AG09319 (cell line): ENCODE results near the gene SERPINB6.

ENCODE experiments used
- DNase-seq: peaks from one replicate; pipeline ENCODE4 v3.0.0-alpha.2; 2010; ENCODE audit warnings: low read depth; ENCODE audit errors: extremely low read depth
- TF ChIP-seq, protein P1 (sequence below): IDR thresholded peaks from 2 replicates; pipeline ENCODE4 v1.5.1; 2011; ENCODE audit warnings: low read depth, mild to moderate bottlenecking, inconsistent platforms, low read length, moderate library complexity

SERPINB6 gene

DNA sequence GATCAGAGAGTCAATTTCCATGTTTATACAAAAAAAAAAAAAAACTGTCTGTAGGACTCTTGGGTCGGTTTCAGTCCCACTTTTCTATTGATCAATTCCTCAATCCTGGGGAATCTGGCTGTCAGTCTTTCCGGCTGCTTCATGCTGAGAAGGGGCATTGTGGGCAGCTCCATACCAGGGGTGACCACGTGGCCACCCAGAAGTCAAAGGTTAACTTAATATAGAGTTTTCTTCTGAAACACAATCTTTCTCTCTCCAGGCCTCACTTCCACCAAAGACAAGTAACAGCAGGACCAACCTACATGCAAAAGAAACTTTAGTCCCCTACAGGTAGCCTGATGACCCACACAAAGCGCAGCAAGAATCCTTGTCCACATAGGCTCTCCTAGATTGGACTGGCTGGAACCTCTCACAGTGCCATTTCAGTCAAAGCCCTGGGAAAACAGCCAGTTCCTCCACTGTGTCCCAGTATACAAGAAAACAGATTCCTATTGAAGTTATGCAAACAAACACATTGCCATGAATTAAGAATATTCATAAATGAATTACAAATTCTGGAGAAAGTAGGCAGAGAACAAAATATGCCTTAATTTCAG lies 49.7 kb downstream of the SERPINB6 start:
- no peak for DNase-seq
- TF ChIP-seq, protein P1, sequence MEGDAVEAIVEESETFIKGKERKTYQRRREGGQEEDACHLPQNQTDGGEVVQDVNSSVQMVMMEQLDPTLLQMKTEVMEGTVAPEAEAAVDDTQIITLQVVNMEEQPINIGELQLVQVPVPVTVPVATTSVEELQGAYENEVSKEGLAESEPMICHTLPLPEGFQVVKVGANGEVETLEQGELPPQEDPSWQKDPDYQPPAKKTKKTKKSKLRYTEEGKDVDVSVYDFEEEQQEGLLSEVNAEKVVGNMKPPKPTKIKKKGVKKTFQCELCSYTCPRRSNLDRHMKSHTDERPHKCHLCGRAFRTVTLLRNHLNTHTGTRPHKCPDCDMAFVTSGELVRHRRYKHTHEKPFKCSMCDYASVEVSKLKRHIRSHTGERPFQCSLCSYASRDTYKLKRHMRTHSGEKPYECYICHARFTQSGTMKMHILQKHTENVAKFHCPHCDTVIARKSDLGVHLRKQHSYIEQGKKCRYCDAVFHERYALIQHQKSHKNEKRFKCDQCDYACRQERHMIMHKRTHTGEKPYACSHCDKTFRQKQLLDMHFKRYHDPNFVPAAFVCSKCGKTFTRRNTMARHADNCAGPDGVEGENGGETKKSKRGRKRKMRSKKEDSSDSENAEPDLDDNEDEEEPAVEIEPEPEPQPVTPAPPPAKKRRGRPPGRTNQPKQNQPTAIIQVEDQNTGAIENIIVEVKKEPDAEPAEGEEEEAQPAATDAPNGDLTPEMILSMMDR: no peak

DNA sequence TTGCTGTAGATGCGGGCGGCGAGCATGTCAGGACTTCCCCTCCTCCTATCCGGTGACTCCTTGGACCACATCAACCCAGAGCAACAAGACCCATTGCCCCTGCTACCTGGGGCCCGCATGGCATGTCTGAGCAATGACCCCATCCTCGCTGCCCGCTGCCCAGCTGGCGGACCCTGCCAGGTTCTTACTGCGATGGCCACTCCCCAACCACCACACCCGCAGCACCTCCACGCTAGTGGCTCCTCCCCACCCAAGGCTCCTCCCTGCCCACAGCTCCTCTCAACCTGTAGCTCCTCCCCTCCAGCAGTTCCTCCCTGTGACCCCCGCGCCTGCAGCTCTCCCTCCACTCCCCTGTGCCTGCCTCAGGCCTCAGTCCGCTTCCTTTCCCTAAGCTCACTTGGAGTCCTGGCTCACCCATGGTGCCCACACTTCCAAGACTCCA lies 50.7 kb downstream of the SERPINB6 start:
- no peak for DNase-seq
- TF ChIP-seq, protein P1: no peak

DNA sequence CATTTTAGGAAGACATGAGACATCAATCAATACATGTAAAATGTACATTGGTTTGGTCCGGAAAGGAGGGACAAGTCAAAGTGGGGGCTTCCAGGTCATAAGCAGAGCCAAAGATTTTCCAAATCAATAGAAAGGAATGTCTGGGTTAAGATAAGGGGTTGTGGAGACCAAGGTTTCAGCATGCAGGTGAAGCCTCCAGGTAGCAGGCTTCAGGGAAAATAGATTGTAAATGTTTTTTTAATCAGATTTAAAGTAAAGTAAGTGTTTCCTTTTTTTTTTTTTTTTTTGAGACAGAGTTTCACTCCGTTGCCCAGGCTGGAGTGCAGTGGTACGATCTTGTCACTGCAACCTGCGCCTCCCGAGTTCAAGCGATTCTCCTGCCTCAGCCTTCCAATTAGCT lies 51.5 kb downstream of the SERPINB6 start:
- DNase-seq: no peak
- TF ChIP-seq, protein P1: no peak

DNA sequence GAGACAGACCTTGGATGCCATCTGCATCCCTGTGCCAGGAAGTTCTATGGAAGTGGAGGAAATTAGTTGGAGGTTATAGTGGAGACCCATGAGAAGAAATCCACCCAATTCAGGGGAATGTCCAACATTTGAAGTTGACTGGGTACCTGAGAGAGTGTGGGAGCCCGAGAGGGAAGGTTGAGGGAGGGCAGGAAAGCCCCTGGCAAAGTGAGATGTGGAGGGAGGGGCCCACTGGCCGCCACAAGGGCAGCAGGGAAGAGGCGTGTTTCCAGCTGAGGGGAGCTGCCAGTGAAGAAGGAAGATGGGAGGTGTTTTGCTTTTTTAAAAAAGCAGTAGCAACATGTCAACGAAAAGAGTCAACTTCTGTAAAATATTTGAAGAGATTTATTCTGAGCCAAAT lies 52.0 kb downstream of the SERPINB6 start:
- no peak for DNase-seq
- TF ChIP-seq, protein P1: no peak

DNA sequence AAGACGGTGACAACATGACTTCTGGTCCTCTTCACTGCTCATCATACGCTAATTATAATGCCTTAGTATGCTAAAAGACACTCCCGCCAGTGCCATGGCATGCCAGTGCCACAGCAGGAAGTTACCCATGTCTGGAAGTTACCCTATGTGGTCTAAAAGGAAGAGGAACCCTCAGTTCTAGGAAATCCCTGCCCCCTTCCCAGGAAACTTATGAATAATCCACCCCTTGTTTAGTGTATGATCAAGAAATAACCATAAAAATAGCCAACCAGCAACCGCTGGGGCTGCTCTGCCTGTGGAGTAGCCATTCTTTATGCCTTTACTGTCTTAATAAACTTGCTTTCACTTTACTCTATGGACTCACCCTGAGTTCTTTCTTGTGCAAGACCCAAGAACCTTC lies 52.4 kb downstream of the SERPINB6 start:
- TF ChIP-seq, protein P1: no peak
- DNase-seq: no peak

DNA sequence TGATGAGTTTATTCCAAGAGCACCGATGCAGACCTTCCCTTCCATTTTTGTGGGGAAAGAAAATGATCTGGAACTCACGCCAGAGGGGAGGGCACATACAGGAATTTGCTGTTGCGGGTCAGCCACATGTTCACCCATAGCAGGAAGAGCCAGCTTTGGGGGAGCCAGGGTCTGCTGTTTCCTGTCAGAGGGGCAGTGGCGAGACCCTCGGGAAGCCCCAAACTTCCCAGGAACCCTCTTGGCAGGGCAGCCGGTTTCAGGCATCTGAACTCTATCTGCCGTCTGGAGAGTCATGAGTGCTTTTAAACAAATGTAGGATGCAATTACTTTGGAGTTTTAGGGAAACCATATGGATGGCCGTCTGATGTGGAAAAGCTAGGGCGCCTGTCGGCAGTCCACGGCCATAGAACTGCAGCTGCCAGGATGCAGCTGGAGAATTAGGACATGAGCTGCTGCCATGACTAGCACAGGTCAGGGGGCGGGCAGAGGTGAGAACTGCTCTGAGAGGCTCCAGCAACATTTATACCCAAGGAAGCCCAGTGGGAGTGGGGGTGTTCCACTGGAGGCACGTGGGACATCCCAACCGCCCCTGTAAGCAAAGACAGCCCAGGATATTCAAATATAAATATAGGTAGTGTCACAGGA lies 53.4 kb downstream of the SERPINB6 start:
- DNase-seq: no peak
- TF ChIP-seq, protein P1: no peak

DNA sequence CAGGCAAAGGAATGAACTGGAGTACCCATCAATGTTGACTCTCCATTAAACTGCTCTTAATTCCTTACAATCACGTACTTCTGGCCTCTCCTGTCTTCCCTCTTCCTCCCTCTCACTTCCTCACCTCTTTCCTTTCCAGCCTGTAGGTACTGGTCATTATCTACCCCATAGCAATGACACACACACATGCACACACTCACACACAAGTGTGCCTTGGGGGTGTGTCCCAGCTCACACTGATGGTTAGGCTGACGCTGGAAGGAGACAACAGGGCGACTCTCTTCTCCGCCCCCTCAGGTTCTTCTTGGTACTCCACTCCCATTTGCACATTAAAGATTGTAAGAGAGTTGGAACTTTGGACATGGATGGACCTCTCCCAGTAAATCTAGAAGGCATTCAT lies 54.3 kb downstream of the SERPINB6 start:
- TF ChIP-seq, protein P1: no peak
- no peak for DNase-seq
